SK-N-SH (cell line): Measurements from ENCODE around the gene PLET1. TPM values are rescaled to one million over a fixed set of nuclear protein-coding genes. Genes with fewer than 3 reads are reported as not detected.

Source experiments
- CTCF ChIA-PET: fragments of 300-600, 350-600 bp; formaldehyde crosslinking; extraction: SDS; loops from one replicate; lab custom pipeline; 2021; lab: Yijun Ruan, JAX
- POLR2A ChIA-PET: fragments of 350-600 bp; sonication (Branson Sonifier 250); formaldehyde crosslinking; extraction: SDS; loops from one replicate; lab custom pipeline; 2020; ENCODE audit warnings: antibody characterized with exemption, inconsistent platforms; lab: Yijun Ruan, JAX
- DNase-seq: peaks from one replicate; pipeline ENCODE4 v3.0.0; 2012
- H2AFZ ChIP-seq: fragments of 200-600 bp; sonication (generic); 2 replicates; pipeline ENCODE4 v1.8.1; 2016; ENCODE audit warnings: antibody characterized with exemption, mild to moderate bottlenecking, low read depth
- H3F3A ChIP-seq: fragments of 200-600 bp; sonication (generic); replicated peaks from 2 replicates; pipeline ENCODE3; 2016; ENCODE audit warnings: antibody characterized with exemption, mild to moderate bottlenecking; ENCODE audit not compliant: insufficient read depth
- H3K27ac ChIP-seq, 2 experiments: fragments of 200-500 bp in 1 of 2; fragments of 200-600 bp in 1 of 2; sonication (Bioruptor generic) in 1 of 2; sonication (generic), shearing (Covaris generic) in 1 of 2; 2 replicates each; pipeline versions ENCODE4 v1.5.1 to v1.6.1; 2014 to 2016; ENCODE audit warnings: low read depth in 2 of 2, inconsistent platforms in 1 of 2, low read length in 1 of 2, mild to moderate bottlenecking in 1 of 2, mixed read lengths in 1 of 2
- H3K27me3 ChIP-seq: fragments of 200-600 bp; sonication (generic), shearing (Covaris generic); 2 replicates; pipeline ENCODE4 v1.6.1; 2016; ENCODE audit warnings: mixed run types; ENCODE audit not compliant: insufficient read depth
- H3K36me3 ChIP-seq, 2 experiments: fragments of 200-500 bp in 1 of 2; fragments of 200-600 bp in 1 of 2; sonication (Bioruptor generic) in 1 of 2; sonication (generic) in 1 of 2; replicated peaks in 1 of 2; 2 replicates each; pipeline versions ENCODE3 to v1.5.1; 2014 to 2016; ENCODE audit warnings: low read length in 1 of 2, mild to moderate bottlenecking in 1 of 2; ENCODE audit not compliant: insufficient read depth in 2 of 2, control insufficient read depth in 1 of 2
- H3K4me1 ChIP-seq, 2 experiments: fragments of 200-500 bp in 1 of 2; fragments of 200-600 bp in 1 of 2; sonication (Bioruptor generic) in 1 of 2; sonication (generic), shearing (Covaris generic) in 1 of 2; 2 replicates each; pipeline versions ENCODE4 v1.5.1 to v1.6.1; 2014 to 2016; ENCODE audit warnings: low read depth in 1 of 2, low read length in 1 of 2, mixed run types in 1 of 2; ENCODE audit not compliant: insufficient read depth in 2 of 2, control insufficient read depth in 1 of 2
- H3K4me2 ChIP-seq: fragments of 200-600 bp; sonication (generic), shearing (Covaris generic); 2 replicates; pipeline ENCODE4 v1.6.1; 2017; ENCODE audit warnings: mixed run types
- H3K4me3 ChIP-seq, 2 experiments: fragments of 200-500 bp in 1 of 2; fragments of 200-600 bp in 1 of 2; sonication (Bioruptor generic) in 1 of 2; sonication (generic), shearing (Covaris generic) in 1 of 2; 2 replicates each; pipeline versions ENCODE4 v1.5.1 to v1.8.1; 2014 to 2016; ENCODE audit warnings: low read depth in 2 of 2, inconsistent platforms in 1 of 2, low read length in 1 of 2, mild to moderate bottlenecking in 1 of 2, mixed read lengths in 1 of 2, moderate library complexity in 1 of 2
- H3K79me2 ChIP-seq: fragments of 200-600 bp; sonication (generic); 2 replicates; pipeline ENCODE4 v1.8.1; 2017; ENCODE audit warnings: mild to moderate bottlenecking; ENCODE audit not compliant: insufficient read depth
- H3K9ac ChIP-seq: fragments of 200-600 bp; sonication (generic); 2 replicates; pipeline ENCODE4 v1.6.1; 2017; ENCODE audit warnings: mixed run types
- H3K9me2 ChIP-seq: fragments of 200-600 bp; sonication (generic); 2 replicates; pipeline ENCODE4 v1.6.1; 2017; ENCODE audit warnings: mixed run types
- H3K9me3 ChIP-seq: fragments of 200-600 bp; sonication (generic); 2 replicates; pipeline ENCODE4 v1.6.1; 2017; ENCODE audit warnings: mixed run types, mild to moderate bottlenecking, moderate library complexity
- H4K20me1 ChIP-seq: fragments of 200-600 bp; sonication (generic); 2 replicates; pipeline ENCODE4 v1.6.1; 2017; ENCODE audit warnings: mild to moderate bottlenecking, mixed run types; ENCODE audit not compliant: insufficient read depth
- CHD2 ChIP-seq: fragments of 150-350 bp; IDR thresholded peaks from 2 replicates; pipeline ENCODE4 v1.6.1; 2018; ENCODE audit warnings: low read length; ENCODE audit not compliant: partially characterized antibody
- ELF1 ChIP-seq: IDR thresholded peaks from 2 replicates; pipeline ENCODE4 v1.4.0; 2012
- EZH2phosphoT487 ChIP-seq: fragments of 200-600 bp; sonication (generic); IDR thresholded peaks from 2 replicates; pipeline ENCODE4 v1.6.1; 2017; ENCODE audit warnings: low read depth, mixed run types, mild to moderate bottlenecking, antibody characterized with exemption, moderate library complexity, borderline replicate concordance
- FOXJ3 ChIP-seq: sonication (generic); formaldehyde crosslinking; IDR thresholded peaks from 2 replicates; pipeline ENCODE4 v1.5.1; 2020; ENCODE audit warnings: mild to moderate bottlenecking, missing genetic modification reagents
- GABPA ChIP-seq: IDR thresholded peaks from 2 replicates; pipeline ENCODE4 v1.4.0; 2012; ENCODE audit warnings: low read depth, mild to moderate bottlenecking
- GATA2 ChIP-seq: sonication (generic); formaldehyde crosslinking; IDR thresholded peaks from 2 replicates; pipeline ENCODE4 v1.5.0; 2020; ENCODE audit warnings: mild to moderate bottlenecking, missing genetic modification reagents
- MEF2A ChIP-seq: IDR thresholded peaks from 2 replicates; pipeline ENCODE4 v1.4.0; 2012; ENCODE audit warnings: low read depth, borderline replicate concordance
- NRF1 ChIP-seq: IDR thresholded peaks from 2 replicates; pipeline ENCODE4 v1.6.1; 2012; ENCODE audit warnings: low read depth, mild to moderate bottlenecking, low read length
- POLR2AphosphoS5 ChIP-seq: IDR thresholded peaks from 2 replicates; pipeline ENCODE4 v1.6.1; 2012; ENCODE audit warnings: low read depth, low read length
- RAD21 ChIP-seq: IDR thresholded peaks from 2 replicates; pipeline ENCODE4 v1.6.1; 2012; ENCODE audit warnings: mild to moderate bottlenecking, low read length
- RCOR1 ChIP-seq: fragments of 150-350 bp; IDR thresholded peaks from 2 replicates; pipeline ENCODE4 v1.6.1; 2017; ENCODE audit warnings: antibody characterized with exemption, low read length
- RFX5 ChIP-seq: IDR thresholded peaks from 2 replicates; pipeline ENCODE4 v1.6.1; 2012; ENCODE audit warnings: mild to moderate bottlenecking, improper control_type of control experiment, low read length
- TAF1 ChIP-seq: IDR thresholded peaks from 2 replicates; pipeline ENCODE4 v1.6.1; 2012; ENCODE audit warnings: low read depth, mild to moderate bottlenecking, low read length, moderate library complexity, borderline replicate concordance
- TCF12 ChIP-seq: IDR thresholded peaks from 2 replicates; pipeline ENCODE4 v1.4.0; 2012
- WGBS: methylation state at CpG from one replicate; pipeline ENCODE4 v1.1.6; 2017; ENCODE audit warnings: low lambda C conversion rate; 5-methylcytosine and 5-hydroxymethylcytosine counted together
- polyA plus RNA-seq, 3 experiments: library from polyadenylated mRNA; depleted of rRNA; stranded (reverse); fragments of >200 nt; gene quantifications; 2 replicates each; pipeline ENCODE4 v1.2.3, GENCODE V29; 2012
- TF ChIP-seq, protein P1 (sequence below): fragments of 150-350 bp; IDR thresholded peaks from 2 replicates; pipeline ENCODE4 v1.6.1; 2016; ENCODE audit warnings: mild to moderate bottlenecking, low read depth, low read length
- TF ChIP-seq, protein P2 (sequence below): IDR thresholded peaks from 2 replicates; pipeline ENCODE4 v1.4.0; 2012; ENCODE audit warnings: low read depth, borderline replicate concordance
- TF ChIP-seq, protein P3 (sequence below): IDR thresholded peaks from 2 replicates; pipeline ENCODE4; 2012

The PLET1 gene
- polyA plus RNA-seq, 1 of the 3 experiments (the other 2 are of a cell fraction), result not detected

DNA sequence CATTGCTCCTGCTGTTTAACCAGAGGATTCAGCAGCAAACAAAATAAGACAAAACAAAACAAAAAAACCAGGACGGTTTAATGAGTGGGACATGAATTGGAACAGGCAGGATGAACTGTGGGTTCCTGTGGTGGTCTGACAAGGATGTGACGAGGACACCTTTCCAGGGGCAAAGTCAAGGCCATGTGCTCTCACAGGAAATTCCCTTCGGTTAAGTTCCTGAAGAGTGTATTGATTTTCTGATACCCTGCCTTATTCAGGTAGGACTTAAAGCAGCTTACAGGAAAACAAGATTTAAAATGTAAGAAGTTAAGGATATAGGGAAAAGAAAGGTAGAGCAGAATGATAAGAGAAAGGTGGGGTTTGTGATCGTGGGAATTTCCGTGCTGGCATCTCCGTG lies 8.5 kb upstream of the PLET1 start:
- Histone ChIP-seq H3K79me2 (no peaks in the 10 kb centered on the region), H3K9me2 (no peaks in the 10 kb centered on the region), H3K27ac (no peak overlapping the region), H3F3A (no peaks in the 10 kb centered on the region), H3K9me3 (no peaks in the 10 kb centered on the region), H4K20me1 (no peaks in the 10 kb centered on the region), H2AFZ (no peak overlapping the region), H3K4me3 (no peak overlapping the region), H3K4me2 (no peak overlapping the region), H3K9ac (no peak overlapping the region), H3K27me3 (no peaks in the 10 kb centered on the region), H3K4me1 (peaks cover 0 to 21% of the 10 kb centered on the region in 2 experiments; a peak in 2 of 4 replicates), H3K36me3 (no peaks in the 10 kb centered on the region)
- POLR2A ChIA-PET, result no interaction called here
- CTCF ChIA-PET, result interaction anchor here (1.0 to 29.6 kb wide), 3 partner anchors 11 to 745 kb away, joined by 3 to 620 read pairs (median 37); partner anchors contain the start of gene PTS
- 82% methylated on average over 6 of the region's 6 CpGs for WGBS
- no peak for TF ChIP-seq RAD21
- TF ChIP-seq RCOR1, result no peak
- no peak for TF ChIP-seq CHD2
- no peak for TF ChIP-seq ELF1
- TF ChIP-seq, protein P1, sequence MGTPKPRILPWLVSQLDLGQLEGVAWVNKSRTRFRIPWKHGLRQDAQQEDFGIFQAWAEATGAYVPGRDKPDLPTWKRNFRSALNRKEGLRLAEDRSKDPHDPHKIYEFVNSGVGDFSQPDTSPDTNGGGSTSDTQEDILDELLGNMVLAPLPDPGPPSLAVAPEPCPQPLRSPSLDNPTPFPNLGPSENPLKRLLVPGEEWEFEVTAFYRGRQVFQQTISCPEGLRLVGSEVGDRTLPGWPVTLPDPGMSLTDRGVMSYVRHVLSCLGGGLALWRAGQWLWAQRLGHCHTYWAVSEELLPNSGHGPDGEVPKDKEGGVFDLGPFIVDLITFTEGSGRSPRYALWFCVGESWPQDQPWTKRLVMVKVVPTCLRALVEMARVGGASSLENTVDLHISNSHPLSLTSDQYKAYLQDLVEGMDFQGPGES, result no peak
- no peak for TF ChIP-seq POLR2AphosphoS5
- no peak for TF ChIP-seq TCF12
- no peak for TF ChIP-seq MEF2A
- TF ChIP-seq, protein P2, sequence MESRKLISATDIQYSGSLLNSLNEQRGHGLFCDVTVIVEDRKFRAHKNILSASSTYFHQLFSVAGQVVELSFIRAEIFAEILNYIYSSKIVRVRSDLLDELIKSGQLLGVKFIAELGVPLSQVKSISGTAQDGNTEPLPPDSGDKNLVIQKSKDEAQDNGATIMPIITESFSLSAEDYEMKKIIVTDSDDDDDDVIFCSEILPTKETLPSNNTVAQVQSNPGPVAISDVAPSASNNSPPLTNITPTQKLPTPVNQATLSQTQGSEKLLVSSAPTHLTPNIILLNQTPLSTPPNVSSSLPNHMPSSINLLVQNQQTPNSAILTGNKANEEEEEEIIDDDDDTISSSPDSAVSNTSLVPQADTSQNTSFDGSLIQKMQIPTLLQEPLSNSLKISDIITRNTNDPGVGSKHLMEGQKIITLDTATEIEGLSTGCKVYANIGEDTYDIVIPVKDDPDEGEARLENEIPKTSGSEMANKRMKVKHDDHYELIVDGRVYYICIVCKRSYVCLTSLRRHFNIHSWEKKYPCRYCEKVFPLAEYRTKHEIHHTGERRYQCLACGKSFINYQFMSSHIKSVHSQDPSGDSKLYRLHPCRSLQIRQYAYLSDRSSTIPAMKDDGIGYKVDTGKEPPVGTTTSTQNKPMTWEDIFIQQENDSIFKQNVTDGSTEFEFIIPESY, result no peak
- TF ChIP-seq GABPA, result no peak
- no peak for TF ChIP-seq NRF1
- DNase-seq, result no peak

DNA sequence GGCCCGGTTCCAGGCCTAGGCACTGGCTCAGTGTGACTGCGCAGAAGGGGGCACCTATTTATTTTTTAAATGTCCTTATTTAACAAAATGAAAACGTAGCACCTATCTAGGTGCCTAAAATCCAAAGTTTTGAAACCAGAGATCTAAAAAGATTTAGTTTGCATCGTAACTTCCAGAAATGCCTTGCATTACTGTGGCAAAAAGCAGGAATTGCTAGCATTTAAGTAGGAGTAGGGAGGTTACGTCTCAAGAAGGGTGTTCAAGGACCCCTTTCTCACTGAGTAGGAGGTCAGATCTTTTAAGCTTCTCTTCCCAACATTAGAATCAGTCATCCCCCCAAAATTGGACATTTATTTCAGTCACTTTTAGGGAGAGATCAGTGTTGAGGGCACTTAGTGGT lies 7.7 kb upstream of the PLET1 start:
- Histone ChIP-seq H3F3A (no peaks in the 10 kb centered on the region), H3K36me3 (no peaks in the 10 kb centered on the region), H3K27ac (no peak overlapping the region), H3K4me3 (no peak overlapping the region), H3K9me3 (no peaks in the 10 kb centered on the region), H3K27me3 (no peaks in the 10 kb centered on the region), H3K4me2 (no peak overlapping the region), H3K9me2 (no peaks in the 10 kb centered on the region), H3K4me1 (peaks cover 0 to 21% of the 10 kb centered on the region in 2 experiments; a peak in 2 of 4 replicates), H2AFZ (no peak overlapping the region), H3K79me2 (no peaks in the 10 kb centered on the region), H3K9ac (no peak overlapping the region), H4K20me1 (no peaks in the 10 kb centered on the region)
- WGBS, result 83% methylated on average over 5 of the region's 5 CpGs
- TF ChIP-seq GATA2 (CRISPR knock-in tag), result no peak
- no peak for TF ChIP-seq GABPA
- TF ChIP-seq, protein P1, result no peak
- no peak for TF ChIP-seq RFX5
- TF ChIP-seq TAF1, result no peak
- no peak for TF ChIP-seq ELF1
- TF ChIP-seq FOXJ3 (CRISPR knock-in tag), result no peak
- TF ChIP-seq, protein P3, sequence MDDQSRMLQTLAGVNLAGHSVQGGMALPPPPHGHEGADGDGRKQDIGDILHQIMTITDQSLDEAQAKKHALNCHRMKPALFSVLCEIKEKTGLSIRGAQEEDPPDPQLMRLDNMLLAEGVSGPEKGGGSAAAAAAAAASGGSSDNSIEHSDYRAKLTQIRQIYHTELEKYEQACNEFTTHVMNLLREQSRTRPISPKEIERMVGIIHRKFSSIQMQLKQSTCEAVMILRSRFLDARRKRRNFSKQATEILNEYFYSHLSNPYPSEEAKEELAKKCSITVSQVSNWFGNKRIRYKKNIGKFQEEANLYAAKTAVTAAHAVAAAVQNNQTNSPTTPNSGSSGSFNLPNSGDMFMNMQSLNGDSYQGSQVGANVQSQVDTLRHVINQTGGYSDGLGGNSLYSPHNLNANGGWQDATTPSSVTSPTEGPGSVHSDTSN, result no peak
- TF ChIP-seq EZH2phosphoT487, result no peak
- POLR2A ChIA-PET, result no interaction called here
- no peak for DNase-seq
- CTCF ChIA-PET, result interaction anchor here (5.0 to 29.6 kb wide), 2 partner anchors 12 to 47 kb away, joined by 37 to 620 read pairs; partner anchors contain the start of gene PTS
